Natural killer cell (primary cell): ENCODE results near the gene PINLYP. TPM values are rescaled to one million over a fixed set of nuclear protein-coding genes. Genes with fewer than 3 reads are reported as not detected.

ENCODE experiments used
- ATAC-seq, 3 donors: fragments of 150-1000 bp in 2 of 3; fragments of 200-7000 bp in 1 of 3; cut with Tn5 transposase; 1 replicate in 1 of 3; 2 replicates in 2 of 3; pipeline ENCODE4 v1.10.0; 2021; ENCODE audit warnings: mild to moderate bottlenecking in 2 of 3, moderate library complexity in 2 of 3
- DNase-seq, 2 donors: peaks; one replicate each; pipeline versions ENCODE4 v3.0.0 to v3.0.0-alpha.2; 2013 to 2021; ENCODE audit warnings: mixed read lengths in 1 of 2
- H3K27ac ChIP-seq: one replicate; pipeline ENCODE4 v1.5.1; 2013; ENCODE audit warnings: mild to moderate bottlenecking, low read length
- H3K27me3 ChIP-seq: one replicate; pipeline ENCODE4 v1.6.1; 2013; ENCODE audit warnings: low read length; ENCODE audit not compliant: control insufficient read depth, insufficient read depth
- H3K36me3 ChIP-seq: one replicate; pipeline ENCODE4 v1.6.1; 2013; ENCODE audit warnings: low read length; ENCODE audit not compliant: control insufficient read depth, insufficient read depth
- H3K4me1 ChIP-seq: one replicate; pipeline ENCODE4 v1.6.1; 2013; ENCODE audit warnings: low read length; ENCODE audit not compliant: control insufficient read depth, insufficient read depth
- H3K4me3 ChIP-seq: one replicate; pipeline ENCODE4 v1.5.1; 2013; ENCODE audit warnings: low read length
- H3K9me3 ChIP-seq: one replicate; pipeline ENCODE4 v1.6.1; 2013; ENCODE audit warnings: low read length; ENCODE audit not compliant: control insufficient read depth, insufficient read depth
- H3K27ac Mint-ChIP-seq, 2 donors: one replicate each; pipeline ENCODE4 v1.8.0; 2022; ENCODE audit warnings: mild to moderate bottlenecking in 2 of 2, mixed read lengths in 2 of 2, moderate library complexity in 1 of 2
- H3K27me3 Mint-ChIP-seq, 2 donors: one replicate each; pipeline ENCODE4 v1.8.0; 2022; ENCODE audit warnings: low read depth in 2 of 2, mixed read lengths in 2 of 2
- H3K36me3 Mint-ChIP-seq: one replicate; pipeline ENCODE4 v1.8.0; 2022; ENCODE audit warnings: mixed read lengths
- H3K4me1 Mint-ChIP-seq, 2 donors: one replicate each; pipeline ENCODE4 v1.8.0; 2022; ENCODE audit warnings: mixed read lengths in 2 of 2
- H3K4me3 Mint-ChIP-seq: one replicate; pipeline ENCODE4 v1.8.0; 2022; ENCODE audit warnings: mild to moderate bottlenecking, moderate library complexity, mixed read lengths
- H3K9me3 Mint-ChIP-seq, 2 donors: one replicate each; pipeline ENCODE4 v1.8.0; 2022; ENCODE audit warnings: mixed read lengths in 2 of 2
- WGBS: methylation state at CpG from one replicate; pipeline ENCODE4 v1.1.7; 2013; ENCODE audit warnings: missing lambda C conversion rate; ENCODE audit not compliant: insufficient coverage; 5-methylcytosine and 5-hydroxymethylcytosine counted together
- intact Hi-C: fragments of 100-400 bp; cut with micrococcal nuclease; formaldehyde crosslinking; loops from one replicate; pipeline ENCODE4 v1.14.2; 2022
- total RNA-seq, 4 donors: library from RNA; stranded (reverse); fragments of 120-200 nt in 1 of 4; gene quantifications; one replicate each; pipeline versions ENCODE4 v1.2.3 to v1.2.4, GENCODE V29; 2013 to 2022
- TF ChIP-seq, protein P1 (sequence below): fragments of 200-600 bp; IDR thresholded peaks from one replicate; pipeline ENCODE4 v1.8.0; 2022; ENCODE audit warnings: antibody characterized with exemption

The PINLYP gene
- total RNA-seq, 3 donors from 2014 or later (not counting 1 experiment from before 2014, with no cell fraction given): 1.7 to 3.0 (median 2.4) TPM

DNA sequence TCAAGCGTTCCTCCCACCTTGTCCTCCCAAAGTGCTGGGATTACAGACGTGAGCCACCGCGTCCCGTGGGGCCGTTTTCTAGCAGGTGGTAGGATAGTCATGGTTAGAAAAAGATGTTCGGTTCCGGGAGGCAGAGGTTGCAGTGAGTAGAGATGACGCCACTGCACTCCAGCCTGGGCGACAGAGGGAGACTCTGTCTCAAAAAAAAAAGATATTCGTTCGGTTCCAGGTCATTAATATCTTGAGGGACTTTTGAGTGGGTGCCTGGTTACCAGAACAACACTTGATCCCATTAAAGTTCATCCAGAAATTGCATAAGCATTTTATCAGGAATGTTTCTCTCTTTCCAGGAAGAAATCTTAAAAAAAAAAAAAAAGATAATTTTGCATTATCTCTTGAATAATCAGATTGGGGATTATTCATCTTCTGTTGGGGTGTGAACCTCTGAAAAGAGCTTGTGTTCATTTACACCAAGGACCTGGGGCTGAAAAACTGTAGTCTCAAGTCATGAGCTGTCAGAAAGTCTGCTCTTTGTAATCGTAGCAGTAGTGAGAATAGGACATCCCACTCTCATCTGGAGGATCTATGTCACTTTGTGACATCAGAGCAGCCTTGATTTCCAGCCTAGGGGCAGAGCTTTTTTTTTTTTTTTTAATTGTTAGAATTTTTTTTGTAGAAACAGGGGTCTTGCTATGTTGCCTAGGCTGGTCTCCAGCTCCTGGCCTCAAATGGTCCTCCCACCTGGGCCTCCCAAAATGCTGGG, 47.6 kb upstream of the PINLYP start:
- peaks cover 41% of the 10 kb centered on the region for H3K4me1 ChIP-seq
- H3K9me3 Mint-ChIP-seq: no peaks in the 10 kb centered on the region
- H3K9me3 ChIP-seq: no peaks in the 10 kb centered on the region
- peaks cover 33 to 35% of the 10 kb centered on the region in 2 donors for H3K4me1 Mint-ChIP-seq
- H3K27me3 ChIP-seq: no peaks in the 10 kb centered on the region
- H3K36me3 ChIP-seq: no peaks in the 10 kb centered on the region
- intact Hi-C loops: loop anchor here (1.0 to 2.0 kb wide), 2 partner anchors 24 to 65 kb away; partner anchors contain the start of gene PHLDB3
- H3K4me3 Mint-ChIP-seq: peak overlapping the region; percentile 41
- no peaks in the 10 kb centered on the region for H3K27me3 Mint-ChIP-seq
- 86% methylated on average over 13 of the region's 13 CpGs for WGBS
- H3K4me3 ChIP-seq: no peak overlapping the region
- no peaks in the 10 kb centered on the region for H3K36me3 Mint-ChIP-seq
- TF ChIP-seq, protein P1, sequence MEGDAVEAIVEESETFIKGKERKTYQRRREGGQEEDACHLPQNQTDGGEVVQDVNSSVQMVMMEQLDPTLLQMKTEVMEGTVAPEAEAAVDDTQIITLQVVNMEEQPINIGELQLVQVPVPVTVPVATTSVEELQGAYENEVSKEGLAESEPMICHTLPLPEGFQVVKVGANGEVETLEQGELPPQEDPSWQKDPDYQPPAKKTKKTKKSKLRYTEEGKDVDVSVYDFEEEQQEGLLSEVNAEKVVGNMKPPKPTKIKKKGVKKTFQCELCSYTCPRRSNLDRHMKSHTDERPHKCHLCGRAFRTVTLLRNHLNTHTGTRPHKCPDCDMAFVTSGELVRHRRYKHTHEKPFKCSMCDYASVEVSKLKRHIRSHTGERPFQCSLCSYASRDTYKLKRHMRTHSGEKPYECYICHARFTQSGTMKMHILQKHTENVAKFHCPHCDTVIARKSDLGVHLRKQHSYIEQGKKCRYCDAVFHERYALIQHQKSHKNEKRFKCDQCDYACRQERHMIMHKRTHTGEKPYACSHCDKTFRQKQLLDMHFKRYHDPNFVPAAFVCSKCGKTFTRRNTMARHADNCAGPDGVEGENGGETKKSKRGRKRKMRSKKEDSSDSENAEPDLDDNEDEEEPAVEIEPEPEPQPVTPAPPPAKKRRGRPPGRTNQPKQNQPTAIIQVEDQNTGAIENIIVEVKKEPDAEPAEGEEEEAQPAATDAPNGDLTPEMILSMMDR: no peak
- H3K27ac Mint-ChIP-seq: peak overlapping the region in 1 of 2 donors; percentile 90
- no peak overlapping the region for H3K27ac ChIP-seq
- no peak for ATAC-seq
- DNase-seq: no peak

DNA sequence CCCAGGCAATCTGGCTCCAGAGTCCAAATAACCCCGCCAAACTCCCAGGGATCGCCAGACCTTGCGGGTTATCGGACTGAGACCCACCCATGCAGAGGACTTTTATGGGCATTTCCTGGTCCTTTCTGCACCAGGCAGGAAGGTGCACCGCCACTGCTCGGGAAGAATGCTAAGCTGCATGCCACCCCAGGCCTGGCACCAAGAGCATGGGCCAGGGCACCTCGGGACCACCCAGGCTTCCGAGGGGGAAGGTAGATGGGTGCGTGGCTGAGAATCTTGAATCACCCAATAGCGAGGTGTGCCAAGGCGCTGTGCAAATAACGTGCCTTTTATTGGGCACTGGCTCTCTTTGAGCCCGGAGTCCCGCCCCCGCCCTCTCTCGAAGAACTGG, 43.0 kb upstream of the PINLYP start:
- peaks cover 30 to 34% of the 10 kb centered on the region in 2 donors for H3K4me1 Mint-ChIP-seq
- peak overlapping the region; percentile 90 to 93 for H3K27ac Mint-ChIP-seq
- DNase-seq: peak in 1 of 2 donors; percentile 27
- peak overlapping the region; percentile 97 for H3K4me3 Mint-ChIP-seq
- 2% methylated on average over 16 of the region's 16 CpGs for WGBS
- no peaks in the 10 kb centered on the region for H3K27me3 Mint-ChIP-seq
- TF ChIP-seq, protein P1: no peak
- H3K9me3 Mint-ChIP-seq: no peaks in the 10 kb centered on the region
- Histone ChIP-seq H3K4me1 (peaks cover 26% of the 10 kb centered on the region), H3K9me3 (no peaks in the 10 kb centered on the region), H3K4me3 (peak overlapping the region; percentile 78), H3K27me3 (no peaks in the 10 kb centered on the region), H3K36me3 (no peaks in the 10 kb centered on the region), H3K27ac (peak overlapping the region; percentile 56)
- H3K36me3 Mint-ChIP-seq: no peaks in the 10 kb centered on the region
- peak in 1 of 3 donors; percentile 4 for ATAC-seq
- intact Hi-C loops: loop anchor here (2.0 kb wide), 1 partner anchor 30 kb away; no protein-coding TSS in a partner anchor

DNA sequence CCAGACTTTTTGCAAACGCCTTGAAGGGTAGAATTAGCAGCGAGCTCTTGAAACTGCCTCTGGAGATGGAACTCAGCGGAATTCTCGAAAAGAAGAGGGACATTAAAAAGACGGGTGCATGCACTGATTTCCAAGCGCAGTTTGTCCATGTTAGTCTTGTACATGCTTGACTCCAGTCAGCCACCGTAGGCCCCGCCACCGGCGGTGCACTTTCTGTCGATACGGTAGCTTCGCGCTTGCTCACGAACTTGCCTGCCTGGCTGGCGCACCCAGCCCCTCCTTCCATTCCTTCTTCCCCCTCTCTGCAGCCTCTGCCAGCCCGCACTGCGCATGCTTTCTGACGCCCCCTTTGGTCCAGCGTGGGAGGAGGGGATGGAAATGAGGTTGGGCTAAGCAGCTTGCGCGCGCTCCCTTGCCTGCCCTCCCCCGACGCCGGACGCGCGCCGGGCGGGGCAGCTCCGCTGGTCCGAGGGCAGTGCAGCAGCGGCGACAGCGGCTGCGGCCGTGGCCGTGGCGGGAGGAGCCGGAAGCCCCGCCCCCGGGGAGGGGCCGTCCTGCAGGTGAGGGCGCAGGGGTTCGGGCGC, 42.5 kb upstream of the PINLYP start, which contains the start of gene ZNF575:
Gene ZNF575, plus strand, starts transcription at position 227 of the 584 bp plus-strand sequence. CDS start 1,235 bp downstream, outside the sequence.
- TF ChIP-seq, protein P1: no peak
- peak within 1 kb of the TSS; percentile 77 for H3K27ac ChIP-seq
- peaks cover 23% of the 10 kb centered on the region for H3K4me1 ChIP-seq
- Mint-ChIP-seq H3K4me1 (peaks cover 30 to 34% of the 10 kb centered on the region in 2 donors), H3K4me3 (peak within 1 kb of the TSS; percentile 97), H3K27me3 (no peaks in the 10 kb centered on the region), H3K36me3 (no peaks in the 10 kb centered on the region), H3K27ac (peak within 1 kb of the TSS; percentile 90 to 93), H3K9me3 (no peaks in the 10 kb centered on the region)
- DNase-seq (peak; percentile 68 to 92), ATAC-seq (peak; percentile 39 to 64 (median 54))
- peak within 1 kb of the TSS; percentile 78 for H3K4me3 ChIP-seq
- H3K27me3 ChIP-seq: no peaks in the 10 kb centered on the region
- WGBS: 0% methylated on average over 47 of the region's 47 CpGs
- H3K36me3 ChIP-seq: no peaks in the 10 kb centered on the region
- no peaks in the 10 kb centered on the region for H3K9me3 ChIP-seq
- intact Hi-C loops: loop anchor here (1.0 to 2.0 kb wide), 2 partner anchors 30 to 70 kb away; no protein-coding TSS in a partner anchor
